ENCODE results near the gene MPRIP.
A peak's percentile ranks its signal among the peaks of the same experiment; 100 is the strongest.

The MPRIP gene

DNA sequence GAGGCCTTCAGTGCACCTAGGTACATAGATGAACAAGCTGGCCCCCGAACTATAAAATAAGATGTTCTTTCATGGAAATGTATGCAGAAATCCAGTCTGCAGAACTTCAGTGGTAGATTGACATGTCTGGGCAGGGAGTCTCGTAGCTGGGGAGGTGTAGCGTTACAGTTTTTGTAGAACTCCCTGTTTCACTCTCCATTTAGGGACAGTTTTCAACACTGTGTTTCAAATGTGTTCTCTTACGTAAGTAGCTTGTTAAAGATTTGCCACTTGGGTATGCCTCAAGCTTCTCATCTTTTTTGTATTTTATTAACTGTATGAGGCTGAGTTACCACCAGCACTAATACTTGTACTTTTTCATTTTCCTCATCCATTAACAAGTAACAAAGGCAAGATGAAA lies 117.3 kb downstream of the MPRIP start:
- H3K4me3 Mint-ChIP-seq = no peak overlapping the region
- no peak for DNase-seq (ENCODE audit: low spot score)
- H3K9me3 Mint-ChIP-seq = no peaks in the 10 kb centered on the region
- H3K27me3 Mint-ChIP-seq (ENCODE audit: low read depth) = no peaks in the 10 kb centered on the region
- peaks cover 10% of the 10 kb centered on the region for H3K4me1 Mint-ChIP-seq (ENCODE audit: low read depth)
- no peak overlapping the region for H3K27ac Mint-ChIP-seq
- peaks cover 45% of the 10 kb centered on the region for H3K36me3 Mint-ChIP-seq (ENCODE audit: low read depth)

GRCh38 chr17:17161121-17161520 lies 118.9 kb downstream of the MPRIP start:
- Mint-ChIP-seq H3K27ac (no peak overlapping the region), H3K4me3 (no peak overlapping the region), H3K36me3 (ENCODE audit: low read depth) (peaks cover 42% of the 10 kb centered on the region), H3K27me3 (ENCODE audit: low read depth) (no peaks in the 10 kb centered on the region), H3K4me1 (ENCODE audit: low read depth) (no peaks in the 10 kb centered on the region), H3K9me3 (no peaks in the 10 kb centered on the region)
- DNase-seq (ENCODE audit: low spot score) = no peak

- no peaks in the 10 kb centered on the region for H3K9me3 Mint-ChIP-seq
- no peak overlapping the region for H3K27ac Mint-ChIP-seq
- DNase-seq (ENCODE audit: low spot score) = no peak
- H3K36me3 Mint-ChIP-seq (ENCODE audit: low read depth) = peaks cover 39% of the 10 kb centered on the region
- H3K4me3 Mint-ChIP-seq = no peak overlapping the region
- H3K27me3 Mint-ChIP-seq (ENCODE audit: low read depth) = no peaks in the 10 kb centered on the region
- H3K4me1 Mint-ChIP-seq (ENCODE audit: low read depth) = no peaks in the 10 kb centered on the region
These were observed 119.5 kb downstream of the MPRIP start for GRCh38 chr17:17161759-17162158.

DNA sequence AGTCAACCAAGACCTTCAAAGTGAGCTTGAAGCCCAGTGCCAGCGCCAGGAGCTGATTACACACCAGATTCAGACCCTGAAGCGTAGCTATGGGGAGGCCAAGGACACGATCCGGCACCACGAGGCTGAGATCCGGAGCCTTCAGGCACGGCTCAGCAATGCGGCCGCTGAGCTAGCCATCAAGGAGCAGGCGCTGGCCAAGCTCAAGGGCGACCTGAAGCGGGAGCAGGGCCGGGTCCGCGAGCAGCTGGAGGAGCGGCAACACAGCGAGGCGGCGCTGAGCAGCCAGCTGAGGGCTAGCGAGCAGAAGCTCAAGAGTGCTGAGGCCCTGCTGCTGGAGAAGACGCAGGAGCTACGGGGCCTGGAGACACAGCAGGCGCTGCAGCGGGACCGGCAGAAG lies 121.9 kb downstream of the MPRIP start:
- H3K36me3 Mint-ChIP-seq (ENCODE audit: low read depth) = peaks cover 40% of the 10 kb centered on the region
- H3K4me3 Mint-ChIP-seq = no peak overlapping the region
- H3K4me1 Mint-ChIP-seq (ENCODE audit: low read depth) = peaks cover 8% of the 10 kb centered on the region
- DNase-seq (ENCODE audit: low spot score) = no peak
- H3K9me3 Mint-ChIP-seq = no peaks in the 10 kb centered on the region
- no peak overlapping the region for H3K27ac Mint-ChIP-seq
- H3K27me3 Mint-ChIP-seq (ENCODE audit: low read depth) = no peaks in the 10 kb centered on the region

GRCh38 chr17:17164676-17165075 lies 122.4 kb downstream of the MPRIP start:
- no peak for DNase-seq (ENCODE audit: low spot score)
- peaks cover 8% of the 10 kb centered on the region for H3K4me1 Mint-ChIP-seq (ENCODE audit: low read depth)
- H3K27me3 Mint-ChIP-seq (ENCODE audit: low read depth) = no peaks in the 10 kb centered on the region
- peaks cover 35% of the 10 kb centered on the region for H3K36me3 Mint-ChIP-seq (ENCODE audit: low read depth)
- H3K27ac Mint-ChIP-seq = no peak overlapping the region
- H3K9me3 Mint-ChIP-seq = no peaks in the 10 kb centered on the region
- no peak overlapping the region for H3K4me3 Mint-ChIP-seq

DNA sequence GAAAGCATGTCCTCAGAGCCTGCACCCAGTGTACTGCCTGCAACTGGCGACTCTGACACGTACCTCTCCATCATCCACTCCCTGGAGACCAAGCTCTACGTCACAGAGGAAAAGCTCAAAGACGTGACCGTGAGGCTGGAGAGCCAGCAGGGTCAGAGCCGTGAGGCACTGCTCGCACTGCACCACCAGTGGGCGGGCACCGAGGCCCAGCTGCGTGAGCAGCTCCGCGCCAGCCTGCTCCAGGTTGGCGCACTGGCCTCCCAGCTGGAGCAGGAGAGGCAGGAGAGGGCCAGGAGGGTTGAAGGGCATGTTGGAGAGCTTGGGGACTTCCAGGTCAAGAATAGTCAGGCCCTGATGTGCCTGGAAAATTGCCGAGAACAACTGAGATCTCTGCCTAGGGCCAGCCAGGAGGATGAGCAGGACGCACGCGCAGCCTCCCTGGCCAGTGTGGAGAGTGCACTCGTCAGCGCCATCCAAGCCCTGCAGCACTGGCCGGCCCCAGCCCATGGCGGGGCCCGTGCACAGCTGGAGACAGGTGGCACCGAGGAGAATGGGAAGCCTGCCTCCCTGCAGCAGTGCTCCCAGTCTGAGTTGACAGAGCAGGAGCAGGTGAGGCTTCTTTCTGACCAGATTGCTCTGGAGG lies 123.5 kb downstream of the MPRIP start:
- no peaks in the 10 kb centered on the region for H3K27me3 Mint-ChIP-seq (ENCODE audit: low read depth)
- no peak overlapping the region for H3K27ac Mint-ChIP-seq
- peaks cover 8% of the 10 kb centered on the region for H3K4me1 Mint-ChIP-seq (ENCODE audit: low read depth)
- peaks cover 33% of the 10 kb centered on the region for H3K36me3 Mint-ChIP-seq (ENCODE audit: low read depth)
- no peaks in the 10 kb centered on the region for H3K9me3 Mint-ChIP-seq
- no peak overlapping the region for H3K4me3 Mint-ChIP-seq
- no peak for DNase-seq (ENCODE audit: low spot score)

DNA sequence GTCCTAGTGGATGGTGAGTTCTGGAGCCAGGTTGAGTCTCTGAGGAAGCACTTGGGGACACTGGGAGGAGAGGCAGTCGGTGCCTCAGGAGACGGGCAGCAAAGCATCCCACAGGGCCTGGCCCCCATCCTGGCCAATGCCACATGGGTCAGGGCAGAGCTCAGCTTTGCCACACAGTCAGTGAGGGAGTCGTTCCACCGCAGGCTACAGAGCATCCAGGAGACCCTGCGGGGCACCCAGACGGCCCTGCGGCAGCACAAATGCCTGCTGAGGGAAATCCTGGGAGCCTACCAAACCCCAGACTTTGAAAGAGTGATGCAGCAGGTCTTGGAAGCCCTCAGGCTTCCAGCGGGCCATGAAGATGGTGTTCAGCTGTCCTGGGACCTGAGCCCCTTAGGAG lies 124.2 kb downstream of the MPRIP start:
- Mint-ChIP-seq H3K27me3 (ENCODE audit: low read depth) (no peaks in the 10 kb centered on the region), H3K27ac (no peak overlapping the region), H3K36me3 (ENCODE audit: low read depth) (peaks cover 35% of the 10 kb centered on the region), H3K4me3 (no peak overlapping the region), H3K4me1 (ENCODE audit: low read depth) (peaks cover 12% of the 10 kb centered on the region), H3K9me3 (no peaks in the 10 kb centered on the region)
- DNase-seq (ENCODE audit: low spot score) = no peak

DNA sequence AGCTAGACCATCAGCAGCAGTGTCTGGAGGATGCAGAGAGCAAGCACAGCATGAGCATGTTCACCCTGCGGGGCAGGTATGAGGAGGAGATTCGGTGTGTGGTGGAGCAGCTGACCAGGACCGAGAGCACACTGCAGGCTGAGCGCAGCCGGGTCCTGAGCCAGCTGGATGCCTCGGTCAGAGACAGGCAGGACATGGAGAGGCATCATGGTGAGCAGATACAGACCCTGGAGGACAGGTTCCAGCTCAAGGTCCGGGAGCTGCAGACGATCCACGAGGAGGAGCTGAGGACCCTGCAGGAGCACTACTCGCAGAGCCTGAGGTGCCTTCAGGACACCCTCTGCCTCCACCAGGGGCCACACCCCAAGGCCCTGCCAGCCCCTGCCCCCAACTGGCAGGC lies 125.1 kb downstream of the MPRIP start:
- no peaks in the 10 kb centered on the region for H3K9me3 Mint-ChIP-seq
- no peaks in the 10 kb centered on the region for H3K27me3 Mint-ChIP-seq (ENCODE audit: low read depth)
- peak overlapping the region; percentile 68 for H3K27ac Mint-ChIP-seq
- H3K4me3 Mint-ChIP-seq = no peak overlapping the region
- peaks cover 13% of the 10 kb centered on the region for H3K4me1 Mint-ChIP-seq (ENCODE audit: low read depth)
- H3K36me3 Mint-ChIP-seq (ENCODE audit: low read depth) = peaks cover 36% of the 10 kb centered on the region
- no peak for DNase-seq (ENCODE audit: low spot score)

DNA sequence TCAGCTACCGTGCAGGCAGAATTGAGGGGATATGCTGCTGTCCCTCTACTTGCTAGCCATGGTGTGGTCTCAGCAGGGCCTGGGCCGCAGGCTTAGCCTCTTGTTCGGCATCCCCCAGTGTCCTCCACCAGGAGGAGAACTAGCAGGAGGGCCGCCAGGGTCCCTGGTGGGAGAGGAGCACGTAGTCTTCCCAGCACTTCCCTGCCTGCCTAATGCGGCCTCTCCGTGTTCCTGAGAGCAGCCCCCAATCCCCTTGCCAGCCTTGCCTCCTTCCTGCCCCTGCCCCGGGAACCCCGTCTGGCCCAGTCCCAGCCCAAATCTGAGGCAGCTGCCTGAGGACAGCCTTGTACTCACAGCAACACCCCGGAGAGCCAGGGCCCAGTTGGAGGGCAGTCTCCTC lies 125.7 kb downstream of the MPRIP start:
- no peaks in the 10 kb centered on the region for H3K9me3 Mint-ChIP-seq
- peaks cover 18% of the 10 kb centered on the region for H3K4me1 Mint-ChIP-seq (ENCODE audit: low read depth)
- peaks cover 40% of the 10 kb centered on the region for H3K36me3 Mint-ChIP-seq (ENCODE audit: low read depth)
- no peaks in the 10 kb centered on the region for H3K27me3 Mint-ChIP-seq (ENCODE audit: low read depth)
- no peak overlapping the region for H3K4me3 Mint-ChIP-seq
- no peak for DNase-seq (ENCODE audit: low spot score)
- H3K27ac Mint-ChIP-seq = no peak overlapping the region

DNA sequence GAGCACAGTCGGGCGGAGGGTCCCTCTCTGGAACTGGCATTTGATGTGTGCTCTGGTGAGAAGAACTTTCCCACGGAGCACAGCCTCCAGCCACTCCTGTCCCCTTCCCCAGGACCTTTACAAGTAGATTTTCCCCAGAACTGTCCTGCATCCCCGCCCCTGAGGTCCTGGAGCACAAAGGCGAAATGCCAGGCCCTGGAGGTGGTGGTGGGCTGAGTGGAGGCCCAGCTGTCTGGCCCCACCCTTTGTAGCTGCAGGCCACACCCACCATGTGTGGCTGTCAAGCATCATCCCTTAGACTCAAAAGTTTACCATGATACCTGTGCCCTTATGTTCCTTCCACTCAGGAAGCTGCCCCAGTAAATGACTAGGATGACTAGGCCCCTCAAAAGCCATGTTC lies 126.1 kb downstream of the MPRIP start:
- Mint-ChIP-seq H3K27me3 (ENCODE audit: low read depth) (no peaks in the 10 kb centered on the region), H3K4me1 (ENCODE audit: low read depth) (peaks cover 20% of the 10 kb centered on the region), H3K9me3 (no peaks in the 10 kb centered on the region), H3K4me3 (no peak overlapping the region), H3K36me3 (ENCODE audit: low read depth) (peaks cover 37% of the 10 kb centered on the region), H3K27ac (peak overlapping the region; percentile 10)
- DNase-seq (ENCODE audit: low spot score) = no peak

DNA sequence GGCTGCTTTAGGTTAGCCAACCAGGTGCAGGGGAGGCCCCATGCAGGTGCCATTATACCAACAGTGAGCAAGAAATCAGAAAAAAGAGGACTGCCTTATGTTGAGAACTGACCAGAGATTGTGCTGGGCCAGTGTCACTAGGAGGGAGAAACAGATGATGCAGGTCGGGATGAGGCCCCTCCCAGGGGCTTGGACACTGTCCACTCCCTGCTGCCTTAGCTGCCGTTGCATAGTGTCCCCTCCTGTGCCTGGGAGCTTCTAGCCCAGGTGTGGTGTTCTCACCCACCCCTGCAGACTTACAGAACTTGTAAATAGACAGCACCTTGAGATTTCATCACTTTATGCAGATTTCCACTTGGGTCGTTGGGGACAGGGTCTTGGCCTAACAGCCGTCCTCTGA lies 127.1 kb downstream of the MPRIP start:
- H3K27me3 Mint-ChIP-seq (ENCODE audit: low read depth) = no peaks in the 10 kb centered on the region
- no peaks in the 10 kb centered on the region for H3K9me3 Mint-ChIP-seq
- H3K36me3 Mint-ChIP-seq (ENCODE audit: low read depth) = peaks cover 38% of the 10 kb centered on the region
- no peak overlapping the region for H3K4me3 Mint-ChIP-seq
- no peak for DNase-seq (ENCODE audit: low spot score)
- H3K4me1 Mint-ChIP-seq (ENCODE audit: low read depth) = peaks cover 20% of the 10 kb centered on the region
- no peak overlapping the region for H3K27ac Mint-ChIP-seq

DNA sequence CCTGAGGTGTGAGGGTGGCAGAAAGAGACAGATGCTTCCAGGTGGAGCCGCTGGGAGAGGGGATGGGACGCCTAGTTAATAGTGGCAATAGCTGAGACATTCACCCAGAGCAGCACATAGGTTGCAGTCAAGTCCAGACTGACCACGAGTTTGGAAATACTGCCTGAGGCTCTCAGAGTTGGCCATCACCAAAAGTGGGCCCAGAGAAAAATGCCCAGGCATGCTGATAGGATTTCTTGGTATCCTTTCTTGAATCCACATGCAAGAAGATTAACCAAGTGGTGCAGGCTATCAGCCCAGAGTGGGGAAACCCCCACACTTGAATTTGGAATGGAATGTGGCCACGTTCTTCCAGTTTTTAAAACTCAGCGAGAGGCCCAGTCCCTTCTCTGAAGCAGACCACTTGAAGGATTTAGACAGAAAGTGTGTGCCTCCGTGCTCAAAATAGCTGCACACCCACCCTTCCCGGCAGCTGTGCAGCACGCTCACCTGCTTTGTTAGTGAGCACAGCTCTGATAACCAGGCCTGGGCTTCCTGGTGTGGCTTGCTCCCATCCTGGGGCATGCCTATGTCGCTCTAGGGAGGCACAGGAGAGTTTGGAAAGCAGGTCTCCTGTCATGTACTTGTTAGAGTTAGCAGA lies 128.2 kb downstream of the MPRIP start:
- no peak overlapping the region for H3K27ac Mint-ChIP-seq
- H3K4me1 Mint-ChIP-seq (ENCODE audit: low read depth) = peaks cover 20% of the 10 kb centered on the region
- no peaks in the 10 kb centered on the region for H3K9me3 Mint-ChIP-seq
- H3K36me3 Mint-ChIP-seq (ENCODE audit: low read depth) = peaks cover 36% of the 10 kb centered on the region
- no peak overlapping the region for H3K4me3 Mint-ChIP-seq
- no peak for DNase-seq (ENCODE audit: low spot score)
- H3K27me3 Mint-ChIP-seq (ENCODE audit: low read depth) = no peaks in the 10 kb centered on the region

- DNase-seq (ENCODE audit: low spot score) = no peak
- Mint-ChIP-seq H3K4me1 (ENCODE audit: low read depth) (peaks cover 24% of the 10 kb centered on the region), H3K27ac (peak overlapping the region; percentile 59), H3K36me3 (ENCODE audit: low read depth) (peaks cover 41% of the 10 kb centered on the region), H3K27me3 (ENCODE audit: low read depth) (no peaks in the 10 kb centered on the region), H3K4me3 (no peak overlapping the region), H3K9me3 (no peaks in the 10 kb centered on the region)
These were observed 128.9 kb downstream of the MPRIP start for GRCh38 chr17:17171186-17171585.

DNA sequence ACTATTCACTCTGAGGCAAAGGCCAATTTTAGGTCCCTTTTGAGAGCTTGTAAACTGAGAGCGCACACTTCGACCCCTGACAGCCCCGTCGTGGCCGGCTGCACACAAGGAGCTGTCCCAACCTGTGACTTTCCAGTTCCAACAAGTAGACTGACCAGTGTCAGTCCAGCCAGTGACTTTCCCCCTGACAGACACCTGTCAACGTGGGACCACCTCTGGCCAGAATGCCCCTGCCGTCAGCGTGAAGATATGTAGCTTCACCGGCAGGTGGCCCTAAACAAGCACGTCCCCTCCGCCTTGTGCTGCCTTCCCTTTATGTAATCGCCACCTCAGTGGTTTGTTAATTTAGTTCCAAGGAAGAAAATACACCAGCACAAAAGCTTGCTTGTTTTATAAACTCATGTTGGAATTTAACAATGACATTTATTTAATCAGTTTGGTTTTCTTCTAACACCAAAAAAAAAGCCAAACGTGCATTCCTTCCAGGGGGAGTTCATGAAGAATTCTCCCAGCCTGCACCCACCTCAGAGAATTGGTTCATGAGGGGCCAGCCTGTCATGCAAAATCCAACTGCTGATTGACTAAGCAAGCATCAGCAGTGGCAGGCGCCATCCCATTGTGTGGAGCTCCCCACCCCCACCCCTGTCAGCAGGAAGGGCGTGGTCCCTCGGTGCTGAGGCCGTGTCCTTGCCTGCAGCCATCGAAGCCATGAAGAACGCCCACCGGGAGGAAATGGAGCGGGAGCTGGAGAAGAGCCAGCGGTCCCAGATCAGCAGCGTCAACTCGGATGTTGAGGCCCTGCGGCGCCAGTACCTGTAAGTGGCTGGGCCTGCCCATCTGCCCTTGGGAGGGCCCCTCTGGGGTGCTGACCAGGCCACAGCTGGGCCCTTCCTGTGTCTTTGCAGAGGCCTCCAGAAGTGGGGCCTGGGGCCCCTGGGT lies 130.0 kb downstream of the MPRIP start:
- H3K27me3 Mint-ChIP-seq (ENCODE audit: low read depth) = no peaks in the 10 kb centered on the region
- peaks cover 46% of the 10 kb centered on the region for H3K36me3 Mint-ChIP-seq (ENCODE audit: low read depth)
- peak overlapping the region; percentile 81 for H3K27ac Mint-ChIP-seq
- no peak overlapping the region for H3K4me3 Mint-ChIP-seq
- peaks cover 32% of the 10 kb centered on the region for H3K4me1 Mint-ChIP-seq (ENCODE audit: low read depth)
- DNase-seq (ENCODE audit: low spot score) = no peak
- H3K9me3 Mint-ChIP-seq = no peaks in the 10 kb centered on the region

Data from T-helper 2 cell treated with Interferon-gamma antibody and Interleukin-4, amounts not matched to agents 5 μg/mL and 100 μg/mL, for 36 hours (primary cell).